H1 (cell line): Measurements from ENCODE around the gene PXMP4. TPM values are rescaled to one million over a fixed set of nuclear protein-coding genes. Genes with fewer than 3 reads are reported as not detected.

Experiments
- CTCF ChIA-PET: fragments of 300-600 bp; sonication (Branson Sonifier 250); formaldehyde crosslinking; loops from one replicate; lab custom pipeline; 2021; ENCODE audit not compliant: partially characterized antibody; lab: Charles Lee
- POLR2A ChIA-PET: fragments of 300-600 bp; sonication (Branson Sonifier 250); formaldehyde crosslinking; loops from one replicate; lab custom pipeline; 2021; ENCODE audit warnings: inconsistent platforms; ENCODE audit not compliant: partially characterized antibody; lab: Charles Lee
- DNase-seq, 2 experiments: peaks; one replicate each; pipeline versions ENCODE4 v3.0.0 to v3.0.0-alpha.2; 2010 to 2022; ENCODE audit warnings: low spot score in 2 of 2, low read depth in 1 of 2, mixed read lengths in 1 of 2
- FAIRE-seq: peaks from 2 replicates; lab custom pipeline; 2011; peaks lifted over from hg19 to GRCh38; lab: Jason Lieb, UNC
- H2AFZ ChIP-seq: 2 replicates; pipeline ENCODE4 v1.8.1; 2012; ENCODE audit warnings: low read length, inconsistent platforms
- H2AK5ac ChIP-seq: 2 replicates; pipeline ENCODE4 v1.6.1; 2013; ENCODE audit warnings: low read depth, low read length
- H2BK120ac ChIP-seq: replicated peaks from 2 replicates; pipeline ENCODE3; 2013; ENCODE audit warnings: low read depth, low read length, inconsistent platforms
- H2BK12ac ChIP-seq: 2 replicates; pipeline ENCODE4 v1.6.1; 2013; ENCODE audit warnings: low read depth, low read length
- H2BK15ac ChIP-seq: 2 replicates; pipeline ENCODE4 v1.6.1; 2013; ENCODE audit warnings: low read length
- H2BK20ac ChIP-seq: 2 replicates; pipeline ENCODE4 v1.6.1; 2013; ENCODE audit warnings: low read length
- H2BK5ac ChIP-seq: 2 replicates; pipeline ENCODE4 v1.6.1; 2013; ENCODE audit warnings: low read depth, low read length
- H3K14ac ChIP-seq: 2 replicates; pipeline ENCODE4 v1.6.1; 2013; ENCODE audit warnings: inconsistent platforms; ENCODE audit not compliant: insufficient read length
- H3K18ac ChIP-seq: 2 replicates; pipeline ENCODE4 v1.6.1; 2013; ENCODE audit warnings: low read length; ENCODE audit errors: extremely low read depth
- H3K23ac ChIP-seq: 2 replicates; pipeline ENCODE4 v1.6.1; 2013; ENCODE audit warnings: inconsistent platforms; ENCODE audit not compliant: insufficient read length
- H3K23me2 ChIP-seq: 2 replicates; pipeline ENCODE4 v1.6.1; 2013; ENCODE audit warnings: low read depth, low read length
- H3K27ac ChIP-seq: 2 replicates; pipeline ENCODE4 v1.6.1; 2011; ENCODE audit warnings: low read depth, low read length, inconsistent platforms
- H3K27me3 ChIP-seq, 4 experiments: replicated peaks in 1 of 4; 1 replicate in 1 of 4; 2 replicates in 3 of 4; pipeline versions ENCODE4 v1.6.1 to v1.8.1; 2011 to 2013; ENCODE audit warnings: low read length in 3 of 4, mild to moderate bottlenecking in 3 of 4, inconsistent platforms in 2 of 4, mixed read lengths in 2 of 4, moderate library complexity in 1 of 4; ENCODE audit not compliant: control insufficient read depth in 3 of 4, insufficient read depth in 3 of 4; ENCODE audit errors: extremely low read depth in 1 of 4
- H3K36me3 ChIP-seq, 4 experiments: 2 replicates each; pipeline versions ENCODE4 v1.6.1 to v1.8.1; 2011 to 2013; ENCODE audit warnings: mild to moderate bottlenecking in 4 of 4, low read length in 3 of 4, moderate library complexity in 2 of 4, control low read depth in 1 of 4, inconsistent platforms in 1 of 4; ENCODE audit not compliant: insufficient read depth in 4 of 4, control insufficient read depth in 2 of 4
- H3K4ac ChIP-seq: replicated peaks from 2 replicates; pipeline ENCODE3; 2013; ENCODE audit warnings: low read length, low read depth, mixed read lengths, inconsistent platforms; ENCODE audit not compliant: insufficient read length
- H3K4me1 ChIP-seq, 4 experiments: replicated peaks in 1 of 4; 1 replicate in 1 of 4; 2 replicates in 3 of 4; pipeline versions ENCODE4 v1.6.1 to v1.8.1; 2011 to 2013; ENCODE audit warnings: low read length in 3 of 4, inconsistent platforms in 2 of 4, mixed read lengths in 1 of 4; ENCODE audit not compliant: insufficient read depth in 4 of 4, control insufficient read depth in 3 of 4
- H3K4me2 ChIP-seq, 2 experiments: 2 replicates each; pipeline versions ENCODE4 v1.6.1 to v1.8.1; 2011 to 2013; ENCODE audit warnings: low read depth in 2 of 2, low read length in 2 of 2, control low read depth in 1 of 2, inconsistent platforms in 1 of 2, mild to moderate bottlenecking in 1 of 2; ENCODE audit not compliant: insufficient read depth in 1 of 2
- H3K4me3 ChIP-seq, 4 experiments: fragments of 200-600, 300-600 bp in 1 of 4; sonication (generic), shearing (Covaris generic), sonication (Bioruptor Twin) in 1 of 4; 2 replicates each; pipeline versions ENCODE4 v1.5.1 to v1.8.1; 2011 to 2016; ENCODE audit warnings: low read length in 4 of 4, low read depth in 3 of 4, control low read depth in 2 of 4, inconsistent platforms in 2 of 4, mild to moderate bottlenecking in 2 of 4, mixed read lengths in 1 of 4, moderate library complexity in 1 of 4; ENCODE audit not compliant: insufficient read depth in 2 of 4; ENCODE audit errors: extremely low read depth in 1 of 4
- H3K56ac ChIP-seq: replicated peaks from 2 replicates; pipeline ENCODE3; 2013; ENCODE audit warnings: low read depth, mild to moderate bottlenecking, mixed read lengths, low read length, inconsistent platforms; ENCODE audit not compliant: insufficient read length
- H3K79me1 ChIP-seq: 2 replicates; pipeline ENCODE4 v1.6.1; 2013; ENCODE audit warnings: low read depth, low read length, control low read depth
- H3K79me2 ChIP-seq, 2 experiments: 2 replicates each; pipeline versions ENCODE4 v1.6.1 to v1.8.1; 2012 to 2013; ENCODE audit warnings: low read length in 2 of 2, mild to moderate bottlenecking in 2 of 2, inconsistent platforms in 1 of 2; ENCODE audit not compliant: insufficient read depth in 2 of 2, control insufficient read depth in 1 of 2
- H3K9ac ChIP-seq, 4 experiments: replicated peaks in 1 of 4; 1 replicate in 1 of 4; 2 replicates in 3 of 4; pipeline versions ENCODE4 v1.6.1 to v1.8.1; 2011 to 2013; ENCODE audit warnings: low read depth in 3 of 4, low read length in 3 of 4, control low read depth in 2 of 4, mild to moderate bottlenecking in 2 of 4, moderate library complexity in 2 of 4, inconsistent platforms in 1 of 4; ENCODE audit errors: extremely low read depth in 1 of 4
- H3K9me3 ChIP-seq, 2 experiments: 2 replicates each; pipeline versions ENCODE4 v1.6.1 to v1.8.1; 2012 to 2013; ENCODE audit warnings: mild to moderate bottlenecking in 2 of 2, moderate library complexity in 2 of 2, control low read depth in 1 of 2, inconsistent platforms in 1 of 2, low read depth in 1 of 2, low read length in 1 of 2, mixed read lengths in 1 of 2; ENCODE audit not compliant: insufficient read depth in 2 of 2
- H4K20me1 ChIP-seq, 2 experiments: replicated peaks in 1 of 2; 2 replicates each; pipeline versions ENCODE3 to v1.8.1; 2011 to 2013; ENCODE audit warnings: inconsistent platforms in 2 of 2, low read length in 2 of 2, mild to moderate bottlenecking in 1 of 2; ENCODE audit not compliant: insufficient read depth in 2 of 2, control insufficient read depth in 1 of 2
- H4K5ac ChIP-seq: 2 replicates; pipeline ENCODE4 v1.6.1; 2013; ENCODE audit warnings: low read length, low read depth, mixed read lengths, inconsistent platforms; ENCODE audit not compliant: insufficient read length
- H4K8ac ChIP-seq: 2 replicates; pipeline ENCODE4 v1.8.0; 2013; ENCODE audit warnings: mild to moderate bottlenecking, moderate library complexity, low read length, inconsistent platforms; ENCODE audit not compliant: insufficient read depth; ENCODE audit errors: extremely low read depth
- H4K91ac ChIP-seq: replicated peaks from 2 replicates; pipeline ENCODE3; 2013; ENCODE audit warnings: low read length, mixed read lengths, inconsistent platforms; ENCODE audit not compliant: insufficient read length
- MAFK ChIP-seq: IDR thresholded peaks from 2 replicates; pipeline ENCODE4 v1.6.1; 2012; ENCODE audit warnings: low read depth, mild to moderate bottlenecking, improper control_type of control experiment, low read length
- POU5F1 ChIP-seq: IDR thresholded peaks from 2 replicates; pipeline ENCODE4 v1.6.1; 2011; ENCODE audit warnings: low read depth, mild to moderate bottlenecking, low read length, moderate library complexity
- SIRT6 ChIP-seq: IDR thresholded peaks from one replicate; pipeline ENCODE4 v1.7.1; 2012; ENCODE audit warnings: low read length, inconsistent platforms
- SUZ12 ChIP-seq: fragments of 200-600 bp; sonication (generic); IDR thresholded peaks from 2 replicates; pipeline ENCODE4 v1.6.1; 2012; ENCODE audit warnings: mild to moderate bottlenecking, inconsistent platforms, low read length, moderate library complexity, mixed read lengths
- ZNF274 ChIP-seq: IDR thresholded peaks from 2 replicates; pipeline ENCODE4 v1.7.0; 2012; ENCODE audit warnings: low read length, borderline replicate concordance; ENCODE audit errors: extremely low read depth
- WGBS, 2 experiments: shearing (Covaris generic) in 1 of 2; methylation state at CpG; one replicate each; pipeline versions ENCODE4 v1.1.6 to v1.1.7; 2013 to 2015; ENCODE audit warnings: low lambda C conversion rate in 2 of 2, mixed read lengths in 2 of 2, inconsistent platforms in 1 of 2, low coverage in 1 of 2, missing lambda C conversion rate in 1 of 2; ENCODE audit not compliant: insufficient replicate concordance in 2 of 2, insufficient coverage in 1 of 2, insufficient read length in 1 of 2; ENCODE audit errors: extremely low coverage in 1 of 2, missing lambda C conversion rate in 1 of 2; 5-methylcytosine and 5-hydroxymethylcytosine counted together
- polyA plus RNA-seq, 7 experiments: library from polyadenylated mRNA; depleted of rRNA in 3 of 7; stranded (reverse) in 5 of 7; unstranded in 2 of 7; fragments of >200 nt in 5 of 7; fragments of 200-250 nt in 2 of 7; gene quantifications; 1 replicate in 5 of 7; 2 replicates in 1 of 7; 4 replicates in 1 of 7; pipeline versions ENCODE4 v1.2.1 to v1.2.3, GENCODE V29; 2011 to 2013; ENCODE audit warnings: missing spikeins in 2 of 7, mixed read lengths in 2 of 7
- total RNA-seq: library from RNA; stranded (reverse); fragmentation: NEBNext Ultra II Directional; extraction: Animal tissue kit (Norgen Biotek cat#: 25700); gene quantifications from 2 replicates; pipeline ENCODE4 v1.2.1, GENCODE V29; 2021
- TF ChIP-seq, protein P1 (sequence below): IDR thresholded peaks from 2 replicates; pipeline ENCODE4 v1.6.1; 2012; ENCODE audit warnings: inconsistent platforms

The PXMP4 gene
- total and polyA plus RNA-seq, 2 of the 8 experiments (the other 6 are each of a cell fraction or from before 2014, with no cell fraction given) = 3.3 to 3.4 TPM

DNA sequence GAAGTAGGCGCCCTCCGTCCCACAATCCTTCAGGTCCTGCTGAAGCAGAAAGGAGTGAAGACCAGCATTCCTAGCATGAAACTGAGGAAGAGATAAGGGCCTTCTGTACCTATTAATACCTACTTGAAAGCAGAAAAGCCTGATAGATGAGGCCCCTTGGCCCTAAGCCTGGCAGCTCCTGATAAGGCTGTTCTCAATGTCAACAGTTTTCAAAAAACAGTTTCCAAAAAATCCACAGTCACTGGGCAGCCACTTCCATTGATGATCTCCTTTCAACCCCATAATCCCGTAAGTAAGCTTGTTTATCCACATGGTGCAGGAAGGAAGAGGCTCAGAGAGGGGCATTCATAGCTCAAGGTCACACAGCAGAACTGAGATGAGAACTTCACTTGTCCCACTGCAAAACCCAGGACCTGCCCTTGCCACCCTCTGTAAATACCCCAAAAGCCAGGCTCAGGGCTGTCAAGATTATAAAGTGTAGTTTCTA is 31.1 kb downstream of the PXMP4 start:
- 82% methylated on average over 3 of the region's 3 CpGs; no CpG with 5 or more reads in 1 of the 2 experiments for WGBS, 2 experiments
- H3K27ac ChIP-seq = no peak overlapping the region
- POLR2A ChIA-PET = interaction anchor here (2.1 to 2.8 kb wide), 2 partner anchors 14 to 43 kb away, joined by 6 to 10 read pairs; partner anchors contain the start of genes NECAB3 and ZNF341

More for the DNA sequence above, 31.1 kb downstream of the PXMP4 start:
- TF ChIP-seq, protein P1, sequence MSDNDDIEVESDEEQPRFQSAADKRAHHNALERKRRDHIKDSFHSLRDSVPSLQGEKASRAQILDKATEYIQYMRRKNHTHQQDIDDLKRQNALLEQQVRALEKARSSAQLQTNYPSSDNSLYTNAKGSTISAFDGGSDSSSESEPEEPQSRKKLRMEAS = no peak
- TF ChIP-seq SIRT6 (no peak), ZNF274 (no peak), POU5F1 (no peak), MAFK (no peak), SUZ12 (no peak)
- H3K4ac ChIP-seq = no peak overlapping the region
- H3K14ac ChIP-seq = no peak overlapping the region
- H3K9me3 ChIP-seq = no peaks in the 10 kb centered on the region
- H3K56ac ChIP-seq = no peak overlapping the region
- peaks cover 0 to 9% (median 2%) of the 10 kb centered on the region in 4 experiments; a peak in 4 of 7 replicates for H3K27me3 ChIP-seq
- H3K4me1 ChIP-seq = peaks cover 4 to 26% (median 20%) of the 10 kb centered on the region in 4 experiments
- H2AK5ac ChIP-seq = no peak overlapping the region
- H4K8ac ChIP-seq = no peak overlapping the region
- H2BK15ac ChIP-seq = no peak overlapping the region
- no peak overlapping the region for H2BK5ac ChIP-seq
- peaks cover 0 to under 1% (median 0%) of the 10 kb centered on the region in 4 experiments; a peak in 1 of 8 replicates for H3K36me3 ChIP-seq
- H4K5ac ChIP-seq = no peak overlapping the region
- H3K79me2 ChIP-seq = peaks cover 0 to 17% of the 10 kb centered on the region in 2 experiments; a peak in 3 of 4 replicates
- CTCF ChIA-PET = interaction anchor here (1.4 to 1.6 kb wide), 2 partner anchors 14 to 52 kb away, joined by 4 read pairs; no protein-coding TSS in a partner anchor
- FAIRE-seq = no peak
- no peak overlapping the region for H3K4me2 ChIP-seq
- H2BK20ac ChIP-seq = no peak overlapping the region
- no peak overlapping the region for H3K18ac ChIP-seq
- no peak overlapping the region for H3K23ac ChIP-seq
- H3K23me2 ChIP-seq = peaks cover 9% of the 10 kb centered on the region
- no peak overlapping the region for H2AFZ ChIP-seq
- H3K9ac ChIP-seq = no peak overlapping the region
- H4K91ac ChIP-seq = no peak overlapping the region
- no peak overlapping the region for H2BK12ac ChIP-seq
- DNase-seq = no peak
- H2BK120ac ChIP-seq = no peak overlapping the region
- peaks cover 9% of the 10 kb centered on the region for H3K79me1 ChIP-seq
- H4K20me1 ChIP-seq = peaks cover 7 to 11% of the 10 kb centered on the region in 2 experiments
- H3K4me3 ChIP-seq = no peak overlapping the region
